Epithelial cell of alveolus of lung (primary cell): ENCODE results near the gene SPRN. TPM values are rescaled to one million over a fixed set of nuclear protein-coding genes. Genes with fewer than 3 reads are reported as not detected.

ENCODE experiments used
- total RNA-seq: library from RNA; depleted of rRNA; stranded (reverse); fragments of >200 nt; gene quantifications from 2 replicates; pipeline ENCODE4 v1.2.1, GENCODE V29; 2015

Gene SPRN, protein sequence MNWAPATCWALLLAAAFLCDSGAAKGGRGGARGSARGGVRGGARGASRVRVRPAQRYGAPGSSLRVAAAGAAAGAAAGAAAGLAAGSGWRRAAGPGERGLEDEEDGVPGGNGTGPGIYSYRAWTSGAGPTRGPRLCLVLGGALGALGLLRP
- total RNA-seq, result under 0.01 and 0.08 TPM in 2 replicates

DNA sequence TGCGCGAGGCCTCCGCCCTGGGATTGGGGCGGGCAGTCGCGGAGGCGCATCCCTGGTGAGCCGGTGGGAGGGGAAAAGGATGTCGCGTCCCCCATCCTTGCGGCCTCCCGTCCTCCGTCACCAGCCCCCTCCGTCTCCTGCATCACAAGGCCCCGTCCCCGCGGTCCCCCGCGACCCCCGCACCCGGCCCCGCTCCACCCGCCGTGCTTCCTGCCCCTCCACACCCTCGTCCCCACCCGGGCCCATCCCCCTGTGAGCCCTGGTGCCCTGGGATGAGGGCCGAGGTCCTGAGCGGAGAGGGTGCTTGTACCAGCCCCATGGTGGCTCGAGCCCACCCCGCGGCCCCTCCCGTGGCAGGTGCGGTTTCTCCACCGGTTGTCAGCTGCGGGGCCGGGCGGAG, at the start of gene SPRN:
TSS of gene SPRN (minus strand) at position 25 of the 400 bp plus-strand sequence. CDS start 944 bp downstream, outside the sequence.

DNA sequence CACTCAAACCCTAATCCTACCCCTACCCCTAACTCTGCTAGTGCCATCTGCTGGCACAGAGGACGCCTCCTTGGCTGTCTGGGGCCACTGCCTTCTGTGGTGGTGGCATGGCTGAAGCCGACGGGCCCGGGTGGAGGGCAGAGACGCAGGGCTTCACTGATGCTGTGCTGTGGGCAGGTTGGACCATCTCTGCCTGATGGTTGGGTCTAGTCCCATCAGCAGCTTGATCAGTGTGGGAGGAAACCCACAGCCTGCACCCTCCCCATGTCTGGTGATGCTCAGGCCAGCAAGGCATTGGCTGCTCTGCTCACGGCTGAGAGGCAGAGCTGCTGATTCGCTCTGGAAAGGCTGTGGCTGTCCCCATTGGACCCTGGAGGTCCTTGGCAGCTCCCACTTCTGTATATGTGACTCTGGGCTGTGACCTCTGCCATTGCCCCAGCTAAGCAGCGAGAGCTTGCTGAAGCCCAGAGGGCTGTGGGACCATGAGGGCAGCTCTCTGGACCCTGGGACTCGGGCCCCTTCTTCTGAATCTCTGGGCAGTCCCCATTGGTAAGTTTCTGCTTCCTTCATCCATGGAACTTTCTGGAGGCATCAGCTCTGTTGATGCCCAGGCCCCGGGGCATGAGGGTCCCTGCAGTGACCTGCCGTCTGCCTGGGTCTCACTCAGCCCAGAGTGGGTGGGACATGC, 29.2 kb upstream of the SPRN start, which contains the start of gene SCART1:
TSS of gene SCART1 (plus strand) at position 430 of the 688 bp plus-strand sequence. CDS start at position 483, 53 bp downstream.

DNA sequence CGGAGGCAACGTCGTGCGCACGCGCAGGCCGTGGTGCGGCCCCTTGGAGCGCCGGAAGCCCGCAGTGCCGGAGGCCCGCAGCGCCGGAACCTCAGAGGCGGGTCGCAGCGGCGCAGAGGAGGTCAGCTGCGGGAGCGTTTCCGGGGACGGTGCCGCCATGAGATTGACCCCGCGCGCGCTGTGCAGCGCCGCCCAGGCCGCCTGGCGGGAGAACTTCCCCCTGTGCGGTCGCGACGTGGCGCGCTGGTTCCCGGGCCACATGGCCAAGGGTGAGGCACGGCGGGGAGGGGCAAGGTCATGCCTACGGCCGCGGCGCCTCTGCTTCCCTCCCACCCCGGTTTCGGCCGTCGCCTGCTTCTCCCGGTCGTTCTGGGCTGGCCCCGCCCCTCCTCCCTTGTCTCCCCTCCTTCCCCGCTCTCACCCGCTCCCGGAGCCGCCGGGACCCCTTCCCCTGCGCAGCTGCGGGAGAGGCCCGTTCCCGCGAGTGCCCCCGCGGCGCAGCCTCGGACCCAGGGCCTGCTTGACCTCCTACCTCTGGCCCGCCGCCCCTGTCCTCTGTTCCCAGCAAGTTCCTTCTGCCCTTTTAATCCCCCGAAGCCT, 30.3 kb downstream of the SPRN start, which contains the start of gene MTG1:
TSS of gene MTG1 (plus strand) at position 94 of the 600 bp plus-strand sequence. CDS start at position 158, 64 bp downstream.

GRCh38 chr10:133379152-133379800, 45.1 kb downstream of the SPRN start, which contains the start of gene PAOX:
PAOX (plus strand) TSS chr10:133379262; CDS start chr10:133379317, 55 bp downstream.

DNA sequence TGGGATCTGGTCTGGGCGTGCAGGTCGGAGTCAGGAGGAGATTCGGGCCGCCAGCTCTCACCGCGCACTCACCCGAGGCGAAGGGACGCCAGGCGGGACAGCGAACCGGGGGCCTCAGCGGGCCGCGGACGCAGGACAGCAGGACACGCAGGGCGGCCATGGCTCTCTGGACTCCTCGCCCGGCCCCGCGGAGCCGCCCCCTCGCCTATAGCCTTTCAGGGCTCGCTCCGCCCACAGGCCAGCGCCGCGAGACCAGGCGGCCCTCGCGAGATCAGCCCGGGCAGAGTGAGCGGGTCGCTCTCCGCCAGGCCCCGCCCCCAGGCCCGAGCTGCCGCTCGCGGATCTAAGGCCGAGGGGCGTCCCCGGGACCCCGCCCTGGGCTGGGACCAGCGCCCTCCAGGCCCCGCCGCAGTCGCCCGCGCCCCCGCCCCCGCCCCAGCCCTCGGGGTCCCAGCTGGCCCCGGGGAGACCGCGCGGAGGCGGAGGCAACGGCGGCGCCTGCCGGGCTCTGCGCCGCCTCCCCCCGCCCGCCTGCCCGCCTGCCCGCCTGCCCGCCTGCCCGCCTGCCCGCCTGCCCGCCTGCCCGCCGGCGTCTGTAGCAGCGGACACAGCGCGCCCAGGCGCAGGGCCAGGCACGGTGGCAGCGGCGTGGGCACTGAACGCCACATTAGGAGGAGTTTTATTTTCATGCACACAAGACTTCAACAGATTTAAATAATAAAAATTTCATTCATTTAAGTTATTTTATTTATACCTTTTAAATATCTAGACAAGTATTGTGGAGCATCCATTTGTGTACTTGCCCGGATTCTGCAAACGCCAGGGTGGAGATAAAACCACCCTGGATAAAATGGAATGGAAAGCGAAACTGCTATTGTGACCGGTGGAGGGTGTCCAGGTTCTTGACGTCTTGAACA, 51.0 kb downstream of the SPRN start, which contains the start of gene ECHS1:
TSS of gene ECHS1 (minus strand) at position 181 of the 917 bp plus-strand sequence. CDS start at position 160, 21 bp downstream.

Other genes with a start within 250 kb of the SPRN start
- gene UTF1, start 194.4 kb downstream of the SPRN start, total RNA-seq, result not detected in 2 replicates
- 0.16 TPM in 1 of 2 replicates, not detected in the other for gene VENTX, start 186.8 kb downstream of the SPRN start, total RNA-seq
- gene ADAM8, start 147.8 kb downstream of the SPRN start, total RNA-seq, result 4.5 and 6.0 TPM in 2 replicates
- 41.0 and 52.8 TPM in 2 replicates for gene TUBGCP2, start 115.8 kb downstream of the SPRN start, total RNA-seq
- 32.7 and 35.8 TPM in 2 replicates for gene ZNF511, start 115.7 kb downstream of the SPRN start, total RNA-seq
- gene CALY, start 87.7 kb downstream of the SPRN start, total RNA-seq, result 14.1 TPM in 1 of 2 replicates, not detected in the other
- not detected in 2 replicates for gene PRAP1, start 77.3 kb downstream of the SPRN start, total RNA-seq
- 24.8 and 58.6 TPM in 2 replicates for gene FUOM, start 66.6 kb downstream of the SPRN start, total RNA-seq
- 69.6 and 112 TPM in 2 replicates for gene ECHS1, start 51.3 kb downstream of the SPRN start, total RNA-seq
- gene PAOX, start 45.4 kb downstream of the SPRN start, total RNA-seq, result 5.4 and 5.6 TPM in 2 replicates
- gene MTG1, start 30.5 kb downstream of the SPRN start, total RNA-seq, result 16.0 and 22.6 TPM in 2 replicates
- gene SCART1, start 29.3 kb upstream of the SPRN start, total RNA-seq, result 0.26 and 1.4 TPM in 2 replicates
- gene CYP2E1, start 102.7 kb upstream of the SPRN start, total RNA-seq, result under 0.01 and 1.7 TPM in 2 replicates
- not detected in 2 replicates for gene SYCE1, start 141.0 kb upstream of the SPRN start, total RNA-seq
- gene FRG2B, start 202.2 kb upstream of the SPRN start, total RNA-seq, result not detected in 2 replicates